ENCODE measurements around the gene AZIN2.
"Not testable (repeated sequence)": the region's sequence is repeated elsewhere in the genome, so short reads cannot be mapped to it uniquely, and the experiment has no call there.

AZIN2 gene

DNA sequence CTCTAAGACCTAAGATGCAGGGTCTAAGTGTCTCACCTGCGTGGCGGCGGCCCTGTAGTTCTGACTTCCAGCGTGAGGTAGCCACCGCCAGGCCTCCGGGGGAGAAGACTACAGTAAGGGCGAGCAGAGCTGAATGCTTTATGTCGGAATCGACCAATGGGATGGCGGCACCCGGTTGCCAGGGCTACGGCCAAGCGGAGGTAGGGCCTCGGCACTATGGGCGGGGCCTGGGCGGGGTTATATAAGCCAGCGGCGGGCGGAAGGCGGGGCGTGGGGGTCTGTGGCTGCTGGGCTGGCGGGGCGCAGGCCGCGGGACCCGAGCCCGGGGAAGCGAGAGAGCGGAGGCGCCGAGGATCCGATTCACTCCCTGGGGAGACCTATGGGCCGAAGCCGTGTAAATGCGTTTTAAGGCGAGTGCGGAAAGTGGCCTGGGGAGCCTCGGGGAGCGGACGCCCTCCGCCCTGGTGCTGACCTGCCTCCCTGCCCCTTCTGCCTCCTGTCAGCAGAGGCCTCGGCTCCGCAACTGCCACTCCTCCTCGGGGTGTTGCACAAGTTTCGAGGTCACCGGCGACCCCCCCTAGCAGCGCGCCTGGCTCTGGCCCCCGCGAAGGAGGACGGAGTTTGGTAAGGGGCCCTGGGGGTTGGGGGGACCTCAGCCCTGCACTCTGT lies at the start of gene AZIN2:
TSS of gene AZIN2 (plus strand) at position 269 of the 669 bp plus-strand sequence. CDS start 1,097 bp downstream, outside the sequence.
- peak; percentile 92 to 98 for DNase-seq (ENCODE audit: low read depth in 2 of 2)

DNA sequence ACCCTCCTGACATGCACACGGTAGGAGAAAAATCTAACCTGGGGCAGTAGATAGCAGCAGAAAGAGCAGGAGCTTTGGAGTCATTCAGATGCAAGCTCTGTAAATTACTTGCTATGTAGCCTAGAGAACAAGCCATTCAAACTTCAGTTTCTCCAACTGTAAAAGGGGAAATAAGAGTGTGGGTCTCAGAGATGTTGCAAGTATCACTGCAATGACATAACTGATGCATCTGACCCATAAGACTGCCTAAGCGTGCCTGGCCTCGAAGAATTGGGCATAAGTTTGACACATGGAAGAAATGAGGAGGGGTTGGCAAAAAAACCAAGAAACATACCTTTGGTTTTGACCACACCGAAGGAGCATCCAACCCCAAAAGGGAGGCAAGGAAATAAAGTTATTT lies 49.4 kb upstream of the AZIN2 start:
- DNase-seq (ENCODE audit: low read depth in 2 of 2): no peak

DNA sequence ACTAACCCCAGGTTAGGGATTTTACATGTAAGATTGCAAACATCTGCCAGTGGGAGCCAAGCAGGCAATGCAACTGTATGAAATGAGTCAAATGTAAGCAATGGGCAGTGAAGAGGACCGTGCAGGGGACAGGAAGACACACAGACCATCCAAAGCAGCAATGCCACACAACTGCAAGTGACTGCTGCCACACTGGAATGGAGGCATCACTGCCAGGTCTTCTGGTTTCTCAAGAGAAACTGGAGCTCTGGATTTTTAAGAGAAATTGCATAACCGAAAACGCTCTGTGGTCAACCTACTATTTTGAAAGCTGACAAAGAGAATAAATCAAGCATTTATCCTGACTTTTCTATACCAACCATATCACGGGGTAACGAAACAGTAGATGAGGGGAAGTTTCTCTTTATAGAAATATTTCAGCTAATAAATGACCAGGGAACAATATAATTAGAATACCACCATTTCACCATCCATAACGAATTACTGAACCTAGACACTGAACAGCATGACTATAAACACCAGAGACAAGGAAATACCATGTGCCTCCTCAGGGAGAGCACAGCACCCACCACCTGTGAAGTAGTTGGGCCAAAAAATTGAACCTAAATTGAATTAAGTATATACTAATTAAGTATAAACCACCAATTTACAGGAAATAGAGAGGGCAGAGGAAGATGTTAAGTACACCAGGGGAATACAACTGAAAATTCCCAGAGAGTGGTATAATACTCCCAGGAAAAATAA lies 48.7 kb upstream of the AZIN2 start:
- no peak for DNase-seq (ENCODE audit: low read depth in 2 of 2)

DNA sequence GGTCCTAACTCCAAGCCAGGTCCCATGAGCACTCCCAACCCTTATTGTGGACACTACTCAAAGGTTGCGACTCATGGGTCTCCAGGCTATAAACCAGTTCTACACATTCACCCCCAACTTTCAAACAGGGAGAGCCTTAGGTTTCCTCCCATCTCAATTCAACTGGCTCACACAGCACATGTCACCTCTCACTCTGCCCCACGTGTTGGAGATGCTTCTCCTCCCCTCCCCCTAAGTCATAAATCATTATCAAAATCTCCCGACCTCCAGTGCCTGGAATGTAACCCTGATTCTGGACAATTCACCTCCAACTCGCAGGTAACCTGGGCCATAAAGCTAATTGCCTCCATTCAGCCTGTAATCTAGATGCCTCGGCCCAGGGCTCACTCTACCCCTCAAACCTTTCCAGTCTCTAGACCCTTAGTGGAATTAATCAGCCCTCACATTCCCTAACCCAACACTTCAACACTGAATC lies 44.9 kb upstream of the AZIN2 start:
- no peak for DNase-seq (ENCODE audit: low read depth in 2 of 2)

DNA sequence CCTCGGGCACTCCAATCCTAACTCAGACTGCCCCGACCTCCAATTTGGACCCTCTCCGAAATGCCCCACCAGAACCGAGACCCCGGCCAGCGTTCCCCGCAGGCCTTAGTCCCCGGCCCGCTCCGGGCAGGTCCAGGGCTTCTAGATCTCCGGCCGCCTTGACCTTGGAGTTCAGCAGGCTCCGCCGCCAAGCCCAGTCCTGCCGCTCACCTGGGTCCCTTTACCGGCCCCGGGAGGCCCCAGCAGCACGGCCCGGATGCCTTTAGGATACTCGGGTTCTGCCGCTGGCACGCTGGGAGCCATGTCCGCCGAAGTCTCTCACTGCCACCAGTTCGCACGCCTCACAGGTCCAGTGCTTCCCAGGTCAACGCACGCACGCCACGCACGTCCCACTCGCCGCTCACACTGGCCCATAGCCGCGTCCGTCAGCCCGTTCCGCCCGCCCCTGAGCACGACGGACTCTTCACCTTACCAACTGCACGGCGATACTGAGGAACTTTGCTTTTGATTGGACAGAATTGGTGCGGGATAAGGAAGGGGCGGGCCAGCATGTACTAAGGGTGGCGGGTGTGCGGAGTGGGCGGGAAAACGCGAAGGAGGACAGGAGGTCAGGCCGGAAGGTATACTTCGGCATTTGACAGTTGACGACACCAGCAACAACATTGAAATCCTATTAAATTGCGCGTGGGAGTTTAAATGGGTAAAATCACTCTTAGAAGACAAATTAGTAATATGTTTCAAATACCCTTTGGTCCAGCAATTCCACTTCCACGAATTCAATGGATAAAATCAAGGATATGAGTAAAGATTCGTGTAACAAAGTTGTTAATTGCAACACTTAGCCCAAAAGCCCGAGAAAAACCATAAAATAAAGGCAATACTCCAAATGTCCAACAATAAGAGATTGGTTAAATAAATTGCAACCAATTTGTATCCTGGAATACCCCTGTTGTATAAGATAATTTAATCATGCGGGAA lies 44.1 kb upstream of the AZIN2 start, which contains the start of gene AK2:
TSS of gene AK2 (minus strand) at position 358 of the 978 bp plus-strand sequence. CDS start at position 303, 55 bp downstream.
- peak; percentile 86 to 94 for DNase-seq (ENCODE audit: low read depth in 2 of 2)

DNA sequence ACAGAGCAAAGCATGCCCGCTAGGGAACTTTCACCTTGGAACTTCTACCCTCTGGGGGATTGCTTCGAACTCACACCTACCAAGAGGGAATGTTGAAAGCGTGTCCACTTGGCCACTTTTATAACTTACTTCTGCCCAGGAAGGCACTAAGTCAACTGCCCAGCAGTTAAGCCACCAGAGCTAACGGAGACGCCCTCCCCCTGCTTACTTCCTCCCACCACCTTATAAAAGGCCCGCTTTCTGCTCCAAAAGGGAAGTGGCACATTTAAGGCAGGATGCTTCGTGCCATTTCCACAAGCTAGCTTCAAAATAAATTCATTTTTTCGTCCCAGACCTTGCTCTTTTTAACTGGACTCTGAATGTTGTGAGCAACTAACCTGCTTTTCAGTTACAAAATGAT lies 41.1 kb upstream of the AZIN2 start:
- DNase-seq (ENCODE audit: low read depth in 2 of 2): no peak

DNA sequence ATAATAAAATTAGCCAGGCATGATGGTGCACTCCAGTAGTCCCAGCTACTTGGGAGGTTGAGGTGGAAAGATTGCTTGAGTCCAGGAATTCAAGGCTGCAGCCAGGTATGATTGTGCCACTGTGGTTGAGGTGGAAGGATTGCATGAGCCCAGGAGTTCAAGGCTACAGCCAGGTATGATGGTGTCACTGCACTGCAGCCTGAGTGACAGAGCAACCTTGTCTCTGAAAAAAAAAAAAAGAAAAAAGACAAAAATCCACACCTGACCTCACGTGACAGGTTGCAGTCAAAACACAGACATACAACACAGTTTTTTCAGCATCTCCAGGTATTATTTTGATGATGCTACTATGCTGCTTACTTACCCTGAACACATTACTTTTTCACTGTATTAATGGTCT lies 39.9 kb upstream of the AZIN2 start:
- DNase-seq (ENCODE audit: low read depth in 2 of 2): no peak

DNA sequence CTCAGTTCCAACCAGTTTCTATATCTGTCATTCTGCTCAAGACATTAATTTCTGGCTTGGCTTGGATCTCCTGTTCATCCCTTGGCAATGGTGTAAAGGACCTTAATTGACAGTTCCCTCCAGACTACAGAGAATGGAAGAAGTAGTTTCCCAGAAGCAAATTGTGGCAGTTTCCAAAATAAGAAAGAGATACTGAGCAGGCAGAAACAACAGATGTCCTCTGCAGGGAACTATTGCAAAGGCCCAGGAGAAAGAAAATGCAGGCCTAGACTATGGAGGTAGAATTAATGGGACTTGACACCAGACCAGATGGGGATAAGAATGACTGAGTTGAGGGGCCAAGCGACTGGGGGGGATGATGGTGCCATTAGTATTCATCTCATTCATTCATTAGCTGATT lies 38.1 kb upstream of the AZIN2 start:
- DNase-seq (ENCODE audit: low read depth in 2 of 2): no peak

DNA sequence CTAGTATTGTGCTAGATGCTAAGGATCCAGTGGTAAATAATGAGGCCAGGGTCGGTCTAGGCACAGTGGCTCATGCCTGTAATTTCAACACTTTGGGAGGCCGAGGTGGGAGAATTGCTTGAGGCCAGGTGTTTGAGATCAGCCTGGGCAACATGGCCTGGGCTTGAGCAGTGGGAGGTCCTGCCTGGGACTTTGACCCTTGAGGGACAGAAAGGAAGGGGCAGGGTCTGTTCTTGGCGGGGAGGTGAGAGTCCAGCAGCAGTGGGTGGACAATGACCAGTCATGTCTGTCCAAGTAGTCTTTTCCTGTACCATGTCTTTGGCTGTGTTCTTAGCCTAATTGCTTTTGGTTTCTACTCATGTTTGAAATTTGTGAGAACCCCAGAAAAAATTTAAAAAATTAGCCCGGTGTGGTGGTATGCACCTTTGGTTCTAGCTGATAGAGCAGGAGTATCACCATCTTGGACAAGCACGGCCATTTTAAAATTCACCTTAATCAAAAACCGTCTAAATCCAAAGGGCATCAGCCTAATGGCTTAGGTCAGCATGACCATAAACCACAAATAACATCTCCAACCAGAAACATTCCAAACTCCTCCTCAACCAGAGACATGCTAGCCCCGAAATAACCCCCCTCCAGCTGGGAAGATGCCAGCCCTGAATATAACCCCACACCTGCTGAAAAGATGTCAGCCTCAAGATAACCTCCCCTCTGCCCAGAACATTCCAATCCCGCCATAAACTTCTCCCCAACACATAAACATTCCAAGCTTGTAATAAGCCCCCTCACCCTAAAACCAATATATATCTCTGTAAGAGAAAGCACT lies 37.5 kb upstream of the AZIN2 start:
- no peak for DNase-seq (ENCODE audit: low read depth in 2 of 2)

DNA sequence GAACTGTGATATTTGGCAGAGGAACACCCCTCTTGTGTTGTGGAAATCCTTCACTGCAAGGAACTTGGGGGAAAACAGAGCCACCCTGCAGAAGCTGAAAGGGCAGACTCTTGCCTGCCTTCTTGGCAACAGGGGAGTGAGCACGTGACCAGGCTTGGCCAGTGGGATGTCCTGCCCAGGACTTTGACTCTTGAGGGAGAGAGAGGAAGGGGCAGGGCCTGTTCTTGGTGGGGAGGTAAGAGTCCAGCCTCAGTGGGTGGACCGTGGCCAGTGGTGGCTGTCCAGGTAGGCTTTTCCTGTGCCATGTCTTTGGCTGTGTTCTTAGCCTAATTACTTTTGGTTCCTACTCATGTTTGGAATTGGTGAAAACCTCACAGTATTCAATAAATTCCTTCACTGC lies 35.7 kb upstream of the AZIN2 start:
- no peak for DNase-seq (ENCODE audit: low read depth in 2 of 2)

DNA sequence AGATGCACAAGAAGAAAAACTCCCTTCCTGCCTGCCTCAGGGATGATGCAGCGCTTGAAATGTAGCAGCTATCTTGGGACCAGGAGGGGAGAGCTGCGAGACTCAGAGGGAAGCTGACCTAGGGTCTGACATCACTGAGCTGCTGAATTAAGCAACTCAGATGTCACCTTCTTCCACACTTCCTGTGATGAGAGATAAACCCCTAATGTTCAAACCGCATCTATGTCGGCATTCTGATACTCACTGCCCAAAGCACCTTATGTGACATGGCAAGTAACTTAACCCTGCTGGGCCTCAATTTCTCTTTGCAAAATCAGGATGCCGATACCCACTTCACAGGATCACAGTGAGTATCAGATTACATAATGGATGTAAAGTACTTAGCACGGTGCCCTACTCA lies 35.1 kb upstream of the AZIN2 start:
- DNase-seq (ENCODE audit: low read depth in 2 of 2): no peak

DNA sequence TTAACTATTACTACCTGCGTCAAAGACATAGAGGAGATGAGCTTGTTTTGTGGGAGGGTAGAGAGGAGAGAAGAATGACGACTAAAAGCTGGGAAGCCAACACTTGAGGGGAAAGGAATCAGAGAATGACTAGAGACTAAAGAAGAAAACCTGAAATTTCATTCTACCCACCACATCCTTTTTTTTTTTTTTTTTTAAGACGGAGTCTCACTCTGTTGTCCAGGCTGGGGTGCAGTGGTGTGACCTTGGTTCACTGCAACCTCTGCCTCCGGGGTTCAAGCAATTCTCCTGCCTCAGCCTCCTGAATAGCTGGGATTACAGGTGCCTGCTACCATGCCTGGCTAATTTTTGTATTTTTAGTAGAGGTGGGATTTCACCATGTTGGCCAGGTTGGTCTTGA lies 34.7 kb upstream of the AZIN2 start:
- not testable (repeated sequence) for DNase-seq (ENCODE audit: low read depth in 2 of 2)

DNA sequence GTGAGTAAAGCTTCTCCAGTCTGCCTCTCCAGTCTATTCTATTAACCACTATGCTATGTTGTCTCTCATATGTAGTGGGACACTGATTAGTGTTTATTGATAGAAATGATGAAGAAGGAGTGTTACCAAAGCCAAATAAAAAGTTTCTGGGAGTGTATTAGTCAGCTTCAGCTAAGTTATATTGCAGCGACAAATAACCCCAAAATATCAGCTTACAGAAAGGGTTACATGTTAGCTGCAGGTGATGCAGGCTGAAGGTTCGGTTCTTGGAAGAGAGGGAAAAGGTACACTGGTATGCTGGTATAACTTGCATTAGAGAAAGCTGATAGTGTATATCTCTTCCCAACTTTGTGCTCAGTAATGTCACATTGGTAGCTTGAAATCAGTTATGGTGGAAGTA lies 33.7 kb upstream of the AZIN2 start:
- DNase-seq (ENCODE audit: low read depth in 2 of 2): no peak

DNA sequence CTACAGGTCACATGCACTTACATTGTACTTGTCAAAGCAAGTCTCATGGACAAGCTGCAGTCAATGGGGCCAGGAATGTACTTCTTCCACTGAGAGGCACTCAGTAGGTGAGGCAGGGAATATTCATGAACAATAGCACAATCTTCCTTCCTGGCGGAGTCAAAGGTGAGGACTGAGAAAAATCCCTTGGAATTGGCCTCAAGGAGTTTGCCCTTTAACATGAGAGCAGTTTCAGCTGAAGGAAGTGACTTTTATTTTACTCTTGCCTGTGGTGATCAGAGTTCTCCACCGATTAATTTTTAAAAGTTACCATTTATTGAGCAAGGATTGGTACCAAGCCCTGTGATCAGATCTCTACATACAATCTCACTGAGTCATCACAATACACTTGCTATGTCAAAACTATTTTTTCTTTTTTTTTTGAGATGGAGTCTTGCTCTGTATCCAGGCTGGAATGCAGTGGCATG lies 33.1 kb upstream of the AZIN2 start:
- DNase-seq (ENCODE audit: low read depth in 2 of 2): no peak

DNA sequence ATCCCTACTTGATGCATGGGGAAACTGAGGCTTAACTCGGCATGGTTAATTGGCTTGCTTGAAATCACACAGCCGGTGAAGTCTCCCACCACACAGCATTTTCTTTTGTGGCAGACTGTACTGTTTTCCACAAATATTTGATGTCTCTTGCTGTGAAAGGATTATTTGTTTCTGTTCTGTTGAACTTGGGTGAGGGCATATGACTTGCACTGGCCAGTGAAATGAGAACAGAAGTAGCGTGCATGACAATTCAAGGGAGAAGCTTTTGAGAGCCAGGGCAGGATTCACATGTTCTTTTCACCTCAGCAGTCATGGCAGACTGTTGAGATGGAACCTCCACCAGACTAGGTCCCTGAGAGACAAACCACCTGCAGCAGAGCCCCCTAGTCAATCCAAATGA lies 32.5 kb upstream of the AZIN2 start:
- DNase-seq (ENCODE audit: low read depth in 2 of 2): no peak

DNA sequence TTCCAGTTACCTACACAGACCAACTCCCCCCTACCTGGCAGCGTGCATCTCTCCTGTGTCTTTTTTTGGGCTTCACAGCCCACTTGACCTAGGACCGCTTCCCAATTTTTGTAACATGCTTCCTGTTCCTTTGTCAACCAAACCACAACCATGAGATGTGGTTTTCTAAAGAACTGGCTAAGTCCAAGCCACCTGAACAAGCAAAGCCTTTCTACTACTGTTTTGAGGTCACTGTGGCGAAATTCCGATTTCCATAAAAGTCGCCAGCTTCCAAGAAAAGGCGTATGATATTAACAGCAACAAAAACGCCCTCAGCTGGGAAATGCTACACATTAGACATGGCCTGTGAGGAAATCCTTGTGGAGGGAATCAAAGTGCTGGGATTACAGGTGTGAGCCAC lies 31.6 kb upstream of the AZIN2 start:
- DNase-seq (ENCODE audit: low read depth in 2 of 2): no peak

DNA sequence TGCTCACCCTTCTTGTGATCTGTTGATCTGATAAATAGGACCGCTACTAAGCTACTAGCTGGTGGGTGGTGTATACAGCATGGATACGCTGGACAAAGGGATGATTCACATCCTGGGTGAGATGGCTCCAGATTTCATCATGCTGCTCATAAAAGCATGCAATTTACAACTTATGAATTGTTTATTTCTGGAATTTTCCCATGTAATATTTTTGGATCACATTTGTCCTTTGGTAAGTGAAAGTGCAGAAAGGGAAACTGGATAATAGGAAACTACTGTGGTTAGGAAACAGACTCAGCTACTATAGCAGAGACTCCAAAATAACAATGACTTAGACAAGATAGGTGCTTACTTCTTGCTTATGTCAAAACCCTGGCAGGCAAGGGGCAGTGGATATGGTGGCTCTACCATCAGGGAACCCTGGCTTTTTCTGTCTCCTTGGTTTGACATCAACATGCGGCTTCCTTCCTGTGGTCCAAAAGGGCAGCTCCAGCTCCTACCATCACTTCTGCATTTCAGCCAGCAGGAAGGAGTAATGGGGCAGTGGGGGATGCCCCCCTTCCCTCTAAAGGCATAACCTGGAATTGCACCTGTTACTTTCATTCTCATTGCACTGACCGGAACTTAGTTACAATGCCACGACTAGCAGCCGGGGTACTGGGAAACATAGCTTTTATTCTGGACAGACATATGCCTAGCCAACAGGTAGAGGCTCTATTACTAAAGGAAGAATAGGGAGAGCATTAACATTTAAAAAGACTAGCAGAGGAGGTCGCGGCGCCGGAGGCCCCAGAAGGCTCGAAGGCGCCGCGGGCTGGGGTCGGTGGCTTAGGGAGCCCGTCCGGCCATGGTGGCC lies 30.5 kb upstream of the AZIN2 start:
- DNase-seq (ENCODE audit: low read depth in 2 of 2): no peak

DNA sequence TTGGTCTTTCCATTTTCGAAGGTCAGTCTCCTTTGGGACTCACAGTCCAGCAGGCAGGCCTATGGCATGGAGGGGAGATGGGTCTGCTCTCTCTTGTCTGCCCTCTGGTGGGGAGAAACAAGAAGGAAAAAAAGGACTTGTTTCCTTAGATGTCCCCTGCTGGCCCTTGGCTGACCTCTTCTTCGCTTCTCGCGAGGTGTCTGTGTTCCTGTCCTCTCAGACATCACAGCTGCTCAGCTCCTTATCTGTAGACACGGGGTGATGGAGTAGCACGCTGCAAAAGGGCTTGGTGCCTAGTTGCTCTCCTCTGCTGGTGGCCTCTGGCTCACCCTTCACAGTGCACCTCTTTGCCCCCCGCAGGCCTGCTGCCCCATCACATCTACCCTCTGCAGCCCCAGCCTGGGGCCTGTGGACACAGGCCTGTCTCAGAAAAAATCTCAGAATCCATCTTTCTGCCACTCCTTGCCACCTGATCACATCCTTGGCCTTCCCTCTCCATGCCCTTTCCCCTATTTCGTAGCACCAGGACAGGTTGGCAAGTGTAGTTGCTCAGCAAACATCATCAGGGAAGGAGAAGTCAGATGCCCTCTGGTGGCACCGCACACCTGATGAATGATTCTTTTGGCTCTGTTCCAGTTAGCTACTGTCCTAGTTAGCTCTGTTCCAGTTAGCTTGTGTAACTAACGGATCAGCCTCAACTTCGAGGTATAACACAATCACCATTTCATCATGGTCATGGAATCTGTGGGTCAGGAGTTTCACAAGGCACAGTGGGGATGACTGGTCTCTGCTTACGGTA lies 25.5 kb upstream of the AZIN2 start:
- DNase-seq (ENCODE audit: low read depth in 2 of 2): peak in 1 of 2 donors; percentile 8

DNA sequence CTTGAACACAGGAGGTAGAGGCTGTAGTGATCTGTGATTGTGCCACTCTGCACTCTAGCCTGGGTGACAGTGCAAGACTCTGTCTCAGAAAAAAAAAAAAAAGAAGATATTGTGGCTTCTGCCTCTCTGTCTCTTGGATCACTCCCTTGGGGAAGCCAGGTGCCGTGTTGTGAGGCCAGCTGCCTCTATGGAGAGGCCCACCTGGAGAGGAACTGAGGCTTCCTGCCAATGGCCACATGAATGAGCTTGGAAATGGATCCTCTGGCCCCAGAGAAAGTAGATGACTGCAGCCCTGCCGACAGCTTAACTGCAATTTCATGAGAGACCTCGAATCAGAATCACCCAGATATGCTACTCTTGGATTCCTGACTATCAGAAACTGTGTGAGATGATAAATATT lies 24.5 kb upstream of the AZIN2 start:
- no peak for DNase-seq (ENCODE audit: low read depth in 2 of 2)
